NB4 (cell line): ENCODE measurements around the gene TMEM263.

Source experiments
- MYC ChIP-seq: IDR thresholded peaks from 2 replicates; pipeline ENCODE4 v1.6.1; 2011; ENCODE audit warnings: low read depth, low read length
- POLR2A ChIP-seq: IDR thresholded peaks from 2 replicates; pipeline ENCODE4 v1.6.1; 2011; ENCODE audit warnings: mild to moderate bottlenecking; ENCODE audit not compliant: insufficient read length; ENCODE audit errors: extremely low read depth
- TF ChIP-seq, protein P1 (sequence below): IDR thresholded peaks from one replicate; pipeline ENCODE4 v1.5.1; 2012; ENCODE audit warnings: low read depth, low read length
- TF ChIP-seq, protein P2 (sequence below): IDR thresholded peaks from 2 replicates; pipeline ENCODE4 v1.6.1; 2011; ENCODE audit warnings: low read depth, low read length

DNA sequence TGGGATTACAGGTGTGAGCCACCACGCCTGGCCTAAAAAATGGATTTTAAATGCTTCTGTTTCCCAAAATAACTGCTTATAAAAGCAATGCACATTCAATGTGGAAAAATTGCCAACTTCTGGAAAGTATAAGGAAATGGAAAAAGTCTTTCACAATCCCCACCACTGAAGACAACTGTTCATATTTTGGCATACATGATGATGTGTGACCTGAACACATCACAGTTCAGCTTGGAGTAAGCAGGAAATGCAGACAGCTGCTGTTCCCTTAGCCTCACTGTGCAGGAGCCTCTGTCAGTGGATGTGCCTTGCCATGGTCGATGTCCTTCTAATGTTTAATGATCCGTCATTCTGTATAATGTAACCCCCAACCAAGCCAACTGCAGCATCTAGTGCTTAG is 26.1 kb downstream of the TMEM263 start:
- TF ChIP-seq, protein P1, sequence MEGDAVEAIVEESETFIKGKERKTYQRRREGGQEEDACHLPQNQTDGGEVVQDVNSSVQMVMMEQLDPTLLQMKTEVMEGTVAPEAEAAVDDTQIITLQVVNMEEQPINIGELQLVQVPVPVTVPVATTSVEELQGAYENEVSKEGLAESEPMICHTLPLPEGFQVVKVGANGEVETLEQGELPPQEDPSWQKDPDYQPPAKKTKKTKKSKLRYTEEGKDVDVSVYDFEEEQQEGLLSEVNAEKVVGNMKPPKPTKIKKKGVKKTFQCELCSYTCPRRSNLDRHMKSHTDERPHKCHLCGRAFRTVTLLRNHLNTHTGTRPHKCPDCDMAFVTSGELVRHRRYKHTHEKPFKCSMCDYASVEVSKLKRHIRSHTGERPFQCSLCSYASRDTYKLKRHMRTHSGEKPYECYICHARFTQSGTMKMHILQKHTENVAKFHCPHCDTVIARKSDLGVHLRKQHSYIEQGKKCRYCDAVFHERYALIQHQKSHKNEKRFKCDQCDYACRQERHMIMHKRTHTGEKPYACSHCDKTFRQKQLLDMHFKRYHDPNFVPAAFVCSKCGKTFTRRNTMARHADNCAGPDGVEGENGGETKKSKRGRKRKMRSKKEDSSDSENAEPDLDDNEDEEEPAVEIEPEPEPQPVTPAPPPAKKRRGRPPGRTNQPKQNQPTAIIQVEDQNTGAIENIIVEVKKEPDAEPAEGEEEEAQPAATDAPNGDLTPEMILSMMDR: no peak
- TF ChIP-seq POLR2A: no peak
- TF ChIP-seq, protein P2, sequence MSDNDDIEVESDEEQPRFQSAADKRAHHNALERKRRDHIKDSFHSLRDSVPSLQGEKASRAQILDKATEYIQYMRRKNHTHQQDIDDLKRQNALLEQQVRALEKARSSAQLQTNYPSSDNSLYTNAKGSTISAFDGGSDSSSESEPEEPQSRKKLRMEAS: no peak
- no peak for TF ChIP-seq MYC
